GM21423 (cell line): ENCODE data around the gene APBA3.

ENCODE experiments used
- ATAC-seq: cut with Tn5 transposase; IDR thresholded peaks from one replicate; pipeline ENCODE4 v1.9.1; 2021; ENCODE audit warnings: mild to moderate bottlenecking, moderate library complexity; ENCODE audit not compliant: unreplicated experiment

The APBA3 gene

DNA sequence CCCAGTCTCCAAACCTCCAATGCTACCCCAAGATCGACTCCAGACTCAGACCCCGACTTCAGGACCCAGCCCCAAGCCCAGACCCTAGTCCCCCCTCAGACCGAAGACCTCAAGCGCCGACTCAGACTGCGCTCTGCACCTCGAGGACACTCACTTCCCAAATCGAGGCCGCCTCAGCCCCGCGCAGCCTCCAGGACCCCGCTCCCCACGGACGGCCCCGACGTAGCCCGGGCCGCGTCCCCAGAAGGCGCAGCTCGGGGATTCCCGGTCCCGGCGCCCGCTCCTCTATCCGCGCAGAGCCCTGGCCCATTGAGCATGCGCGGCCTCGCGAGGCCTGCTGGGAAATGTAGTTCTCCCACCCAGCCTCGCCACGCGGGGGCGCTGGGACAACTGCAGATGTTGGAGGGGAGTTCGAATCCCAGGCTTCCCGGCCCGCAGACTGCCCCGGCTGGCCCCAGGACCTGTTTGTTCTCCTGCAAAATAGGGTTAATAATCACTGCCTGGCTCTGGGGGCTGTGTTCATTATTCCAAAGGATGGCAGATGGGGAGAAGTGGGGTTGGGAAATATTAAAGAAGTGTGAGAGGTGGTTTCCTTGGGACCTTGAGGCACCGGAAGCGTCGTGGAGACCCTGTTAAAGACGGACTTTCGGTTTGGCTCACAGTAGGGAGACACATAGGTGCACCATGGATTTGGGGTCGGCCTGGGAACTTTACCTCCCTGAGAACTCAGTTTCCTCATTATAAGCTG lies at the start of gene APBA3:
TSS of gene APBA3 (minus strand) at position 311 of the 748 bp plus-strand sequence. CDS start 1,428 bp downstream, outside the sequence.
- ATAC-seq: peak; percentile 51

DNA sequence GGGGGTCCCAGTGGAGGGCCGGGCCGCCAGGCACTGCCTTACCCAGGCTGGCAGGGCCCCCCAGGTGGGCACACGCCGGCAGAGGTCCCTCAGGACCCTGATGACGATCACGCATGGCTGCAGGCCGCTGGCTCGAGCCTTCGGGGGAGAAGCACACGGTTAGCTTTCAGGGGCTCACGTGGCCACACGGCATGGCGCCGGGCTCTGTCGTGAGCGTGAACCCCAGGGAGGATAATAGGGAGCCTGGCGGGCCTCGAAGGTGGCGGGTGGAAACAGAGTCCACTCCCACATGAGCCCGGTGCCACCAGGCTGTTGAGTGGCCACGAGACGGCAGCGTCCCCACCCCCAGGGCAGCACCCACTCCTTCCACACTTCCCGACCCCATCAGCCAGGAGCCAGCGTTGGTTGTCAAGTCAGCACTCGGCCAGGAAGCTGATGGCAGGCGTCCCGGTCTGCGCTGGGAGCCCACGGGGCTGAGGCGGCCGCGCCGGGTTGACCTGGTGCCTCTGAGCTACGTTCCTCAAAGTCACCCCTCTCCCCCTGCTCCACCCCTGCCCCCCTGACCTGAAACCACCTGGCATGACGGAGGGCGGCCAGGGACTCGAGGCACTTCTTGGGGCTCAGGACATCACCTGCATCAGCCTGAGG lies 49.3 kb upstream of the APBA3 start:
- ATAC-seq: peak; percentile 23

DNA sequence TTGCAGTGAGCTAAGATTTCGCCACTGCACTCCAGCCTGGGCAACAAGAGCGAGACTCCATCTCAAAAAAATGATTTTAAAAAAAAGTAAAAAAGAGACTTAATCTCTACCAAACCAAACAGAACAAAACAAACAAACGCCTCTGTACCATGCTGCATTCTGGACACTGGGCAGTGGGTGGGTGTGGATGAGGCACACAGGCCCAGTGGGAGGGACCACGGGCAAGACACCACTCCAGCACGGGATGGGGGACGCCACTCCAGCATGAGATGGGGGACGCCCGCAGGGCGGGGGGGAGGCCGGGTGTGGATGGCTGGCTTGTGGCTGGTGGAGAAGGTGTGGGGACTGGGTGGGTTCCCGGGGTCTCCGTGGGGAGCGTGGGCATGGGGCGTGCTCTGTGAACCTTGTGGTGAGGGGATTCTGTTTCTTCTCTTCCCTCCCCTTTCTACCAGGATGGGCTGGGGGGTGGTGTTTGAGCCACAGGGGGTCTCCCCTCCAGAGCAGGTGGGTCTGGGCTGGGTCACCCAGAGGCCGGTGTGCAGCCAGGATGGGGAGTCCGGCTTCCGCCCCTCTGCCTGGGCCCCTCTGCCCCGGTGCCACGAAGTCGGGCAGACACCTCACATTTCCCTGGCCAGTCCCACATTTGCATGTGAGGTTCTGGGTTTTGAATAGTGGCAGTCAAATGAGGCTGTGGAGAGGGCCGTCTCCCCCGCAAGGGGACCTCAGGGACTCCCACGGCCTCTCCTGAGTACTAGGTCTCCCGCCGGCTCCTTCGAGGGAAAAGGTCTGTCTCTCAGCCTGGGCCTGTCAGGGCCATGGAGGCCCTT lies 48.6 kb upstream of the APBA3 start:
- peak; percentile 45 for ATAC-seq

DNA sequence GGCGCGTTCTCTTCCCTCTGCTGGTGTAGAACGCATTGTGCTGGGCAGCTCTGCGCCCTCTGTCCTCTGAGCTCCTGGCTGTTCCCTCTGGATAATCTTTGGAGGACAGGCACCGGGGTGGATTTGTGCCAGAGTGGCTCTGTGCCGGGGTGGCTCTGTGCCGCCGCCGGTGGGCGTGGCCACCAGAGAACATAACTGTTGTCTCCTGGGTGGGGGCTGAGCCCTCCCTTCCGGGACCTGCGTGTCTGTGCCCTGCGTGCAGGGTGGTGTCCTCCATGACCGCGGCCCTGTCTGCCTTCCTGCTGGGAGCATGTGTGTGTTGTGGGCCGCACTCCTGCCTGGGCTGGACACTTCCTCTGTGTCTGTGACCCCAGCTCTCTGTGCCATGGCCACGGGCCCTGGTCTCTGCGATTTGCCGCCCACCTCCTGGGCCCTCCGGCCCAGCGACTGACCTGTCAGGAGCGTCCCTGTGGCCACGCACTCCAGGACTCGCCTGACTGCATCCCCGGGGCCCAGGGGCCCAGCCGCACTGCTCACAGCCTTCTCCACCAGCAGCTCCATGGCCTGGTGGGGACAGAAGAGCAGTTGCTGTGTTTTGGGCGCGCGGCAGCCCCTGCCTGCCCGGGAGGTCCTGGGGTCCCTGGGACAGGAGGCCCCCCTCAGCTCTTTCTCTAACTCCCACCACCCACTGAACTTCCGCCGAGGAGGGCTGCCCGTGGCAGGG lies 47.1 kb upstream of the APBA3 start:
- no peak for ATAC-seq

DNA sequence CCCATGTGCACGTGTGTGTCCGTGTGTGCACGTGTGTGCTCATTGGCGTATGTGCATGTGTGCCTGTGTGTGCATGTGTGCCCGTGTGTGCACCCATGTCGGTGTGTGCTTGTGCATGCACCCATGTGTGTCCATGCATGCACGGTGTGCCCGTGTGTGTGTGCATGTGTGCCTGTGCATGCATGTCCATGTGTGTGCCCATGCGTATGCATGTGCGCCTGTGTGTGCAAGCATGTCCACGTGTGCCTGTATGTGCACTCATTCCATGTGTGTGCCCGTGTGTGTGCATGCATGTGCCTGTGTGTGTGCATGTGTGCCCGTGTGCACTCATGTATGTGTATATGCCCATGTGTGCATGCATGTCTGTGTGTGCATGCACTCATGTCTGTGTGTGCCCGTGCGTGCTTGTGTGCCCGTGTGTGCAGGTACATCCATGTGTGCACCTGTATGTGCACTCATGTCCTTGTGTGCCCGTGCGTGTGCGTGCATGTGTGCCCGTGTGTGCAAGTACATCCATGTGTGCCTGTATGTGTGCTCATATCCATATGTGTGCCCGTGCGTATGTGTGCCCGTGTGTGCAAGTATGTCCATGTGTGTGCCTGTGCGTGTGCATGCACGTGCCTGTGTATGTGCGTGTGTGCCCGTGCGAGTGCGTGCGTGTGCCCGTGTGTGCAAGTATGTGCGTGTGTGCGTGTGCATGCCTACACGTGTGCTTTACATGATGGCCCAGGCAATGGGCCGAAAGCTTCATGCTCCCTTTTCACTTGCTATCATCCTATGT lies 46.3 kb upstream of the APBA3 start:
- ATAC-seq: no peak

DNA sequence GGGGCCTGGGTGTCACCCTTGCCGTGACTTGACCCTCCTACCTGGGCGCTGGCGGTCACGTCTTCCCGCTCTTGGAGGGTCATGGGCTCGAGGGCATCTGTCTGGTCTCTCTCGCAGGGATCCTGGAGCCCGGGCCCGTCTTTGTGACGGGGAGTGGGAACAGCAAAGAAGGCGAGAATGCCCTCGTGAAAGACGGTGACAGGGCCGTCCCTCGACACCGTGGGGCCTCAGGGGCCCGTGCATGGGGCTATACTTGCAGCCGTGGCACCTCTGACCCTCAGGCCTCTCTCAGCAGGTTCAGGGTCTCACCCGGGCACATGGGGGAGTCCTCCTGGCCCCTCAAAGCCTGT lies 45.6 kb upstream of the APBA3 start:
- ATAC-seq: no peak

DNA sequence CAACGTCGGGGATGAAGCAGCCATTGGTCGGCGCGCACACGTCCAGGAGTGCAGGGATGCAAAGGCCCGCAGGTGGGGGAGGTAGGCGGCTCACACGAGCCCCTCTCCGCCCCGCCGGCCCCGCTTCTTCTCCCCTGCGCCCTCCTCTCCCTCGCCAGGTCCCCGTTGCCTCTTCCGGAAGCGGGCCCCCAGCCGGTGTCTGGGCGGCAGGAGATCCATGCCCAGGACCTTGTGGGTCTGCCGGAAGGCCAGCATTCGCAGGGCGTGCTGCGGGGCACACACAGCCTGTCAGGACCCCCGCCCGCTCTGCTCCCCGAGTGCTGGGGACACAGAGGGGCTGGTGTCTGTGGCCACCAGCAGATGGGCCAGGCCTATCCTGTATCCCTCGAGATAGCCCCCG lies 44.4 kb upstream of the APBA3 start:
- no peak for ATAC-seq

- no peak for ATAC-seq
These were observed 42.9 kb upstream of the APBA3 start for GRCh38 chr19:3804429-3804828.

GRCh38 chr19:3803986-3804385 lies 42.5 kb upstream of the APBA3 start:
- ATAC-seq: no peak

DNA sequence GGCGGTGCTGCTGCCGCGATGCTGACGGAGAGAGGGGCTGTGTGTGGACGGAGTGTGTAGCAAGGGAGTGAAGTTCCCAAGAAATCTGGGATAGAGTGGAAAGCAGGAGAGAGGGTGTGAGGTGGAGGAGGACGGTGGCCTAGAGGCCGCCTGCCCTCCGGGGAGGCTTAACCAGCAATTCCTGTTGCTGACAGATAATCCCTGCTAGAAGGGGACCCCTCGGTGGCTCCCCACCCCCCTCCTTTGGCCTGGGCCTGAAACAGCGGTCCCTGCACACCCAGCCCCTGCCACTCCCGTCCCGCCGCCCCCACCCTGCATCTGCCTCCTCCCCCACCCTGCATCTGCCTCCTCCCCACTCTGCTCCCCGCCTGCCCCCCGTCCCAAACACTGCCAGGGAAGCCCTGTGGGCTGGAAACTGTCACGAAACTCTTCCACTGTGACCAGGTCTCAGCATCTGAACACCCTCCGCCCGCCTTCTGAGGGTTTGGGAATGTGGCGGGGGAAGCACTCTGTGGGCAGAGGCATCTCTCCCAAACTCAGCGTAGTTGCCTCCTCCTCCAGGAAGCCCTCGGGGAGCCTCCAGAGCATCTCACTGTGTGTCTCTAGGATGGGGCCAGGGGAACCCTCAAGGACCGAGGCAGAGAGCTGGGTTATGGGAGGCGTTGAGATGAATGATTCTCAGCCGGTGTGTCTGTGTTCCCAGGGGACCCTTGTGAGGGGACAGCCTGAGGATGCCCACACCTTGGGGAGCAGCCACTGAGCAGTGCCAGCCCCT lies 41.8 kb upstream of the APBA3 start:
- no peak for ATAC-seq

- no peak for ATAC-seq
These were observed 40.1 kb upstream of the APBA3 start for GRCh38 chr19:3801412-3802096.

GRCh38 chr19:3800996-3801395 lies 39.5 kb upstream of the APBA3 start:
- no peak for ATAC-seq

DNA sequence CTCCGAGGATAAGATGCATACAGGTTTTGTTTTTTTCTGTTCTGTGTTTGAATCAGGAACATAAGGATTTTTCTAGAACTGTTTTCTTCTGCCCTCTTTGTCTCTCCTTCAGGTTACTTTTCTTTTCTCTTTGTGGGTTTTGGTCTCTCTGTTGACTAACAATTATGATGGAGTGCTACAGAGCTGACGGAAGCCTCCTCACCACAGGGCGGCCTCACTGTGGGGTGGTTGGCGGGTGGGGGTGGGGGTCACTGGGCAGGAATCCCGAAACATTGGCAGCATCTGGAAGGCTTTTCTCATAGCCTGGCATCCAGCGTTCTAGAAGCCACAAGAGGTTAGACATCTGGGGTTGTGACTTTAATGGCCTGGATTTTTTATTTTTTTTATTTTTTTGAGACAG lies 36.6 kb upstream of the APBA3 start:
- ATAC-seq: no peak

GRCh38 chr19:3796358-3796757 lies 34.9 kb upstream of the APBA3 start:
- ATAC-seq: no peak

DNA sequence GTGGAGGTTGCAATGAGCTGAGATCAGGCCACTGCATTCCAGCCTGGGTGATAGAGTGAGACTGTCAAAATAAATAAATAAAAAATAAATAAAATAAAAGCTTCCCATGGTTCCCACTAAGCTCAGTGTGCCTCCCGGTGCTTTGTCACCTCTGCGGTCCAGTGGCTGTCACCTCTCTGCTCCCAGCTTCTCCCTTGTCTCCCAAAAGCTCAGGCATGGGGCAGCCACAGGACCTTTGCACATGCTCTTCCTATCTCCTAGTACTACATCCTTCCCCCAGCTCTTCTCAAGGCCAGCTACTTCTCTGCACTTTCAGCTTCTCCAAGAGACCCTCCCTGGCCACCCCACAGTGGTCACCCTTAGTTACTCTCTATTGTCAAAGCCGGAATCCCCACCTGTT lies 32.3 kb upstream of the APBA3 start:
- no peak for ATAC-seq

- no peak for ATAC-seq
These were observed 30.6 kb upstream of the APBA3 start for GRCh38 chr19:3792114-3792513.

- ATAC-seq: no peak
These were observed 29.4 kb upstream of the APBA3 start for GRCh38 chr19:3790941-3791340.

GRCh38 chr19:3790209-3790734 lies 28.8 kb upstream of the APBA3 start:
- ATAC-seq: no peak
